HepG2 (cell line): Measurements from ENCODE around the gene SGSM1. TPM values are rescaled to one million over a fixed set of nuclear protein-coding genes. Genes with fewer than 3 reads are reported as not detected.

Experiments used
- DPF2 ChIP-seq: sonication (generic); formaldehyde crosslinking; IDR thresholded peaks from 2 replicates; pipeline ENCODE4 v1.4.0; 2020; ENCODE audit warnings: mild to moderate bottlenecking, low read depth, missing genetic modification reagents, borderline replicate concordance
- FOSL2 ChIP-seq: sonication (generic); formaldehyde crosslinking; IDR thresholded peaks from 2 replicates; pipeline ENCODE4 v1.4.0; 2020; ENCODE audit warnings: missing genetic modification reagents
- FOXK2 ChIP-seq: fragments of 450-650 bp; IDR thresholded peaks from 2 replicates; pipeline ENCODE4 v1.6.1; 2016
- IKZF5 ChIP-seq: IDR thresholded peaks from 2 replicates; pipeline ENCODE4 v1.6.1; 2018; ENCODE audit warnings: missing genetic modification reagents, mild to moderate bottlenecking, missing compliant biosample characterization
- NFAT5 ChIP-seq: sonication (generic); formaldehyde crosslinking; IDR thresholded peaks from 2 replicates; pipeline ENCODE4 v1.4.0; 2020; ENCODE audit warnings: missing genetic modification reagents
- NKX3-1 ChIP-seq: sonication (generic); formaldehyde crosslinking; IDR thresholded peaks from 2 replicates; pipeline ENCODE4 v1.5.0; 2020; ENCODE audit warnings: missing genetic modification reagents
- POLR2G ChIP-seq: fragments of 200-400 bp; formaldehyde crosslinking; IDR thresholded peaks from 2 replicates; pipeline ENCODE4 v1.6.1; 2018; ENCODE audit warnings: mild to moderate bottlenecking, low read depth, low read length, moderate library complexity
- RXRA ChIP-seq: sonication (generic); formaldehyde crosslinking; IDR thresholded peaks from 2 replicates; pipeline ENCODE4 v1.5.1; 2020; ENCODE audit warnings: missing genetic modification reagents
- ZBTB42 ChIP-seq: sonication (generic); formaldehyde crosslinking; IDR thresholded peaks from 2 replicates; pipeline ENCODE4 v1.5.0; 2020; ENCODE audit warnings: mild to moderate bottlenecking, missing genetic modification reagents
- ZMYM2 ChIP-seq: sonication (generic); formaldehyde crosslinking; IDR thresholded peaks from 2 replicates; pipeline ENCODE4 v1.8.0; 2022; ENCODE audit warnings: mild to moderate bottlenecking, missing genetic modification reagents
- ZNF205 ChIP-seq: IDR thresholded peaks from 2 replicates; pipeline ENCODE4 v1.6.1; 2018; ENCODE audit warnings: missing biosample characterization, missing genetic modification reagents
- ZNF343 ChIP-seq: sonication (generic); formaldehyde crosslinking; IDR thresholded peaks from 2 replicates; pipeline ENCODE4 v1.4.0; 2020; ENCODE audit warnings: mild to moderate bottlenecking, missing genetic modification reagents
- ZNF446 ChIP-seq: sonication (generic); formaldehyde crosslinking; IDR thresholded peaks from 2 replicates; pipeline ENCODE4 v1.5.0; 2020; ENCODE audit warnings: mild to moderate bottlenecking, missing genetic modification reagents
- ZNF562 ChIP-seq: sonication (generic); formaldehyde crosslinking; IDR thresholded peaks from 2 replicates; pipeline ENCODE4 v1.8.0; 2022; ENCODE audit warnings: missing genetic modification reagents, borderline replicate concordance
- ZNF615 ChIP-seq: sonication (generic); formaldehyde crosslinking; IDR thresholded peaks from 2 replicates; pipeline ENCODE4 v1.5.0; 2020; ENCODE audit warnings: mild to moderate bottlenecking, missing genetic modification reagents, borderline replicate concordance
- ZNF687 ChIP-seq: sonication (generic); formaldehyde crosslinking; IDR thresholded peaks from 2 replicates; pipeline ENCODE4 v1.5.1; 2020; ENCODE audit warnings: mild to moderate bottlenecking, missing genetic modification reagents, moderate library complexity
- ZNF800 ChIP-seq: sonication (generic); formaldehyde crosslinking; IDR thresholded peaks from 2 replicates; pipeline ENCODE4 v1.4.0; 2020; ENCODE audit warnings: missing genetic modification reagents
- polyA plus RNA-seq, 8 experiments: library from polyadenylated mRNA; depleted of rRNA in 3 of 8; stranded (reverse) in 7 of 8; unstranded in 1 of 8; fragments of >200 nt; fragmentation: Illumina TruSeq in 4 of 8; extraction: Trizol in 4 of 8; gene quantifications; 2 replicates each; pipeline versions ENCODE4 v1.2.1 to v1.2.3, GENCODE V29; 2011 to 2016; ENCODE audit warnings: low read depth in 4 of 8, missing spikeins in 1 of 8, mixed read lengths in 1 of 8; ENCODE audit not compliant: insufficient read depth in 1 of 8
- total RNA-seq, 5 experiments: library from RNA; depleted of rRNA; stranded (reverse); fragments of >200 nt; fragmentation: Illumina TruSeq; extraction: Trizol; gene quantifications; 2 replicates each; pipeline ENCODE4 v1.2.3, GENCODE V29; 2016; ENCODE audit warnings: low read depth in 1 of 5

The SGSM1 gene
- total and polyA plus RNA-seq, 2 of the 13 experiments (the other 11 are each of a cell fraction or from before 2014, with no cell fraction given): 0.07 TPM; not detected in 1

- TF ChIP-seq NFAT5: no peak
- TF ChIP-seq FOSL2 (CRISPR knock-in tag): no peak
- no peak for TF ChIP-seq NKX3-1 (CRISPR knock-in tag)
- TF ChIP-seq ZNF446: 0 out of 2 replicates have a peak, but pooled peaks have one; percentile 39
- TF ChIP-seq ZNF205 (CRISPR knock-in tag): no peak
- no peak for TF ChIP-seq IKZF5 (CRISPR knock-in tag)
- no peak for TF ChIP-seq ZBTB42 (CRISPR knock-in tag)
- peak; percentile 48 for TF ChIP-seq RXRA (CRISPR knock-in tag)
- no peak for TF ChIP-seq ZNF562 (CRISPR knock-in tag)
- TF ChIP-seq ZNF687 (CRISPR knock-in tag): peak; percentile 80
- no peak for TF ChIP-seq ZNF800 (CRISPR knock-in tag)
- TF ChIP-seq FOXK2: no peak
- no peak for TF ChIP-seq ZMYM2 (CRISPR knock-in tag)
- no peak for TF ChIP-seq ZNF343 (CRISPR knock-in tag)
- no peak for TF ChIP-seq POLR2G
- TF ChIP-seq ZNF615 (CRISPR knock-in tag): no peak
- TF ChIP-seq DPF2: no peak
Measured at GRCh38 chr22:24965822-24966626, 160.0 kb downstream of the SGSM1 start (continued).
